PC-3 (cell line): ENCODE measurements around the gene CPNE7. TPM values are rescaled to one million over a fixed set of nuclear protein-coding genes. Genes with fewer than 3 reads are reported as not detected.
A peak's percentile ranks its signal among the peaks of the same experiment; 100 is the strongest.

Source experiments
- ATAC-seq: fragments of 200-7000 bp; cut with Tn5 transposase; 2 replicates; pipeline ENCODE4 v1.9.1; 2020; ENCODE audit warnings: mild to moderate bottlenecking, moderate library complexity
- Bru-seq: library from RNA; stranded (reverse); fragments of 400-500 nt; gene quantifications from one replicate; lab custom pipeline; 2021; lab: Mats Ljungman, UMichigan
- BruChase-seq, 2 experiments: library from RNA; stranded (reverse); fragments of 400-500 nt; gene quantifications; one replicate each; lab custom pipeline; 2021; lab: Mats Ljungman, UMichigan
- BruUV-seq: library from RNA; stranded (reverse); fragments of 400-500 nt; replicated peaks from 2 replicates; lab custom pipeline; 2021; lab: Mats Ljungman, UMichigan
- CTCF ChIA-PET: fragments of 300-600 bp; sonication (Branson Sonifier 250); formaldehyde crosslinking; loops from one replicate; lab custom pipeline; 2022; ENCODE audit warnings: antibody characterized with exemption; lab: Charles Lee
- POLR2A ChIA-PET: fragments of 300-600 bp; sonication (Branson Sonifier 250); formaldehyde crosslinking; loops from one replicate; lab custom pipeline; 2022; ENCODE audit warnings: antibody characterized with exemption; ENCODE audit not compliant: unreplicated experiment; lab: Charles Lee
- DNase-seq: peaks from one replicate; pipeline ENCODE4 v3.0.0-alpha.2; 2015
- H2AFZ ChIP-seq: fragments of 300-600 bp; sonication (generic); 2 replicates; pipeline ENCODE4 v1.6.0; 2016; ENCODE audit warnings: antibody characterized with exemption, low read length
- H3F3A ChIP-seq: fragments of 300-600 bp; sonication (generic); one replicate; pipeline ENCODE4 v1.6.0; 2017; ENCODE audit warnings: antibody characterized with exemption, low read length, control low read depth, mild to moderate bottlenecking; ENCODE audit not compliant: unreplicated experiment
- H3K27ac ChIP-seq: fragments of 300-600 bp; sonication (generic); 2 replicates; pipeline ENCODE4 v1.5.1; 2016; ENCODE audit warnings: mild to moderate bottlenecking, low read length
- H3K27me3 ChIP-seq: fragments of 300-600 bp; sonication (generic); 2 replicates; pipeline ENCODE4 v1.6.1; 2016; ENCODE audit warnings: low read length, mixed read lengths
- H3K36me3 ChIP-seq: fragments of 300-600 bp; sonication (generic); 2 replicates; pipeline ENCODE4 v1.6.1; 2016; ENCODE audit warnings: low read depth, mixed run types, low read length, mixed read lengths
- H3K4me1 ChIP-seq: fragments of 300-600 bp; sonication (generic); 2 replicates; pipeline ENCODE4 v1.5.1; 2016; ENCODE audit warnings: low read length; ENCODE audit not compliant: insufficient read depth
- H3K4me2 ChIP-seq: fragments of 300-600 bp; sonication (generic); 2 replicates; pipeline ENCODE4 v1.6.0; 2016; ENCODE audit warnings: low read length
- H3K4me3 ChIP-seq: fragments of 300-600 bp; sonication (generic); 2 replicates; pipeline ENCODE4 v1.5.1; 2016; ENCODE audit warnings: mild to moderate bottlenecking, low read length, mixed read lengths
- H3K79me2 ChIP-seq: fragments of 300-600 bp; sonication (generic); 2 replicates; pipeline ENCODE4 v1.6.1; 2017; ENCODE audit warnings: low read length, mixed read lengths
- H3K9ac ChIP-seq: fragments of 300-600 bp; sonication (generic); 2 replicates; pipeline ENCODE4 v1.6.0; 2016; ENCODE audit warnings: mild to moderate bottlenecking, low read length
- H3K9me2 ChIP-seq: fragments of 300-600 bp; sonication (generic); replicated peaks from 2 replicates; pipeline ENCODE4 v1.6.1; 2016; ENCODE audit warnings: mixed run types, low read length, mixed read lengths
- H3K9me3 ChIP-seq: fragments of 300-600 bp; sonication (generic); 2 replicates; pipeline ENCODE4 v1.6.1; 2016; ENCODE audit warnings: low read length, mixed read lengths
- H4K20me1 ChIP-seq: fragments of 300-600 bp; sonication (generic); 2 replicates; pipeline ENCODE4 v1.6.1; 2016; ENCODE audit warnings: low read length, mixed read lengths
- CTCF ChIP-seq: fragments of 300-600 bp; sonication (generic); conservative IDR thresholded peaks from 2 replicates; pipeline ENCODE4 v1.5.1; 2017; ENCODE audit warnings: antibody characterized with exemption, low read depth, mild to moderate bottlenecking, low read length
- EZH2 ChIP-seq: fragments of 300-600 bp; sonication (generic); IDR thresholded peaks from one replicate; pipeline ENCODE4 v1.6.1; 2017; ENCODE audit warnings: antibody characterized with exemption, mild to moderate bottlenecking, low read length; ENCODE audit not compliant: unreplicated experiment
- EZH2phosphoT487 ChIP-seq: fragments of 300-600 bp; sonication (generic); IDR thresholded peaks from 2 replicates; pipeline ENCODE4 v1.6.1; 2018; ENCODE audit warnings: mild to moderate bottlenecking, antibody characterized with exemption, low read length, borderline replicate concordance
- intact Hi-C: fragments of 100-400 bp; cut with micrococcal nuclease; formaldehyde crosslinking; loops from 2 replicates; pipeline ENCODE4 v1.9.0; 2023
- long read RNA-seq: library from polyadenylated mRNA; unstranded; transcript quantifications from one replicate; pipeline ENCODE4 v2.0.0, GENCODE V29; 2021; ENCODE audit not compliant: unreplicated experiment
- total RNA-seq: library from RNA; depleted of rRNA; stranded (reverse); fragments of >200 nt; gene quantifications from 2 replicates; pipeline ENCODE4 v1.2.3, GENCODE V29; 2014; rRNA removed

The CPNE7 gene
- 29.7 and 49.2 TPM in 2 replicates for total RNA-seq
- percentile 52 among the genes with signal in this experiment for Bru-seq, nascent RNA
- percentile 74 among the genes with signal in this experiment for BruChase-seq, experiment 1, labeled RNA remaining after a 6-hour chase
- BruChase-seq, experiment 2, labeled RNA remaining after a 2-hour chase: percentile 57 among the genes with signal in this experiment
- long read RNA-seq, partial matches to known transcripts: 7 of 14 reads
- long read RNA-seq, other reads (novel, unspliced or antisense): 7 of 14 reads

DNA sequence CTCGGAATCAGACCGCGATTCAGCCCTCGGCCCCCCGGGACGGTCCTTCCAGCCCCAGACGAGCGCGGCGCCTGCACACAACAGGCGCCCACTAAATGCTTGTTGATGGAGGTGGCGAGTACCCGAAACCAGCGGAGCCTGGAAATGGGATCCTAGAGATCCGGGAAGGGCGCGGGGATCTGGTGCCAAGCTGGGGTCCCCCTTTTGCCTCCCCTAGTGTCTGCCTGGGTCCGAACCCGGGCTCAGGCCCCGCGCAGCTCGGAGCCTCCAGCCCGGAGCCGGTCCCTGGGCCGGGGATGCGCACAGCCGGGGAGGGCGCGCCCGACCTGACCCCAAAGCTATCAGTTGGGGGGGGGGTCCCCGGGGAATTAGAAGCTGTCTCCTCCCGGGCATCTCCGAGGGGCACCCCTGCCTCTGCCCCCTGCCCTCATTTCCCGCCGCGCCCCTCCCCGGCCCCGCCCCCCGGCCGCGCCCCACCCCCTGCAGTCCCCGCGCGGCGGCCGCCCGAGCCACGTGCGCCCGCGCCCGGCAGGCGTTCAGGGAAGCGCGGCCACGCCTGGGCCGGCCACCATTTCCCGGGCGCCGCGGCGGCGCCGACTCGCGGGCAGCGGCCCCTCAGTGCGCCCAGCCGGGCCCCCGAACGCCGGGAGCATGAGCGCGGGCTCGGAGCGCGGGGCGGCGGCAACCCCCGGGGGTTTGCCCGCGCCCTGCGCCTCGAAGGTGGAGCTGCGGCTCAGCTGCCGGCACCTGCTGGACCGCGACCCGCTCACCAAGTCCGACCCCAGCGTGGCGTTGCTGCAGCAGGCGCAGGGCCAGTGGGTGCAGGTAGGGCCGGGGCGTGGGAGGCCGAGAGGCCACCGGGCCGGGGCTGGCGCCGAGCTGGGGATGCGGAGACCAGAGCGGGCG is at the start of gene CPNE7:
CPNE7 (plus strand) TSS at position 512 of the 906 bp plus-strand sequence; CDS start at position 652, 140 bp downstream.
- CTCF ChIA-PET: no interaction called here
- H2AFZ ChIP-seq: peak within 1 kb of the TSS; percentile 84

GRCh38 chr16:89529097-89529496 is 46.5 kb upstream of the CPNE7 start:
- ChIA-PET CTCF (no interaction called here), POLR2A (no interaction called here)
- no peak for ATAC-seq
- no peak overlapping the region for H2AFZ ChIP-seq
- no peak for DNase-seq
- no peak overlapping the region for H3K4me2 ChIP-seq
- H3K4me1 ChIP-seq: no peaks in the 10 kb centered on the region
- H3K27ac ChIP-seq: no peak overlapping the region
- no peak overlapping the region for H3K4me3 ChIP-seq
- no peak overlapping the region for H3K9ac ChIP-seq
- TF ChIP-seq EZH2 (no peak), EZH2phosphoT487 (no peak), CTCF (no peak)
- H3K9me2 ChIP-seq: no peaks in the 10 kb centered on the region
- H3K36me3 ChIP-seq: peaks cover 22% of the 10 kb centered on the region
- no peaks in the 10 kb centered on the region for H3K27me3 ChIP-seq
- no peaks in the 10 kb centered on the region for H4K20me1 ChIP-seq
- BruUV-seq: no TSS peak
- intact Hi-C loops: no loop called here
- H3K79me2 ChIP-seq: no peaks in the 10 kb centered on the region
- no peaks in the 10 kb centered on the region for H3F3A ChIP-seq
- H3K9me3 ChIP-seq: no peaks in the 10 kb centered on the region

More for the DNA sequence above, at the start of gene CPNE7:
- intact Hi-C loops: no loop called here
- Histone ChIP-seq H3K4me3 (peak within 1 kb of the TSS; percentile 72), H3K36me3 (peaks cover 3% of the 10 kb centered on the region; the same call in 1 of the 2 replicates), H3K9me3 (no peaks in the 10 kb centered on the region), H3K9ac (peak within 1 kb of the TSS; percentile 76), H3K27ac (no peak within 1 kb of the TSS), H3K4me2 (peak within 1 kb of the TSS; percentile 92), H4K20me1 (no peaks in the 10 kb centered on the region), H3K9me2 (no peaks in the 10 kb centered on the region), H3K27me3 (no peaks in the 10 kb centered on the region), H3K4me1 (peaks cover 6% of the 10 kb centered on the region; the same call in 1 of the 2 replicates), H3F3A (no peaks in the 10 kb centered on the region), H3K79me2 (peaks cover 17% of the 10 kb centered on the region)
- peak; percentile 52 for ATAC-seq
- no peak for TF ChIP-seq EZH2
- TF ChIP-seq EZH2phosphoT487: no peak
- no peak for TF ChIP-seq CTCF
- no peak for DNase-seq
- POLR2A ChIA-PET: interaction anchor here (0.6 to 0.7 kb wide), 2 partner anchors 66 to 111 kb away, joined by 3 to 7 read pairs; partner anchors contain the start of gene CDK10
- no TSS peak for BruUV-seq
